HG02973 (cell line): ENCODE data around the gene C19orf44.
"Not testable (repeated sequence)": the region's sequence is repeated elsewhere in the genome, so short reads cannot be mapped to it uniquely, and the experiment has no call there.

Source experiments
- ATAC-seq: cut with Tn5 transposase; IDR thresholded peaks from one replicate; pipeline ENCODE4 v1.9.1; 2021; ENCODE audit warnings: moderate library complexity; ENCODE audit not compliant: unreplicated experiment

C19orf44 gene

DNA sequence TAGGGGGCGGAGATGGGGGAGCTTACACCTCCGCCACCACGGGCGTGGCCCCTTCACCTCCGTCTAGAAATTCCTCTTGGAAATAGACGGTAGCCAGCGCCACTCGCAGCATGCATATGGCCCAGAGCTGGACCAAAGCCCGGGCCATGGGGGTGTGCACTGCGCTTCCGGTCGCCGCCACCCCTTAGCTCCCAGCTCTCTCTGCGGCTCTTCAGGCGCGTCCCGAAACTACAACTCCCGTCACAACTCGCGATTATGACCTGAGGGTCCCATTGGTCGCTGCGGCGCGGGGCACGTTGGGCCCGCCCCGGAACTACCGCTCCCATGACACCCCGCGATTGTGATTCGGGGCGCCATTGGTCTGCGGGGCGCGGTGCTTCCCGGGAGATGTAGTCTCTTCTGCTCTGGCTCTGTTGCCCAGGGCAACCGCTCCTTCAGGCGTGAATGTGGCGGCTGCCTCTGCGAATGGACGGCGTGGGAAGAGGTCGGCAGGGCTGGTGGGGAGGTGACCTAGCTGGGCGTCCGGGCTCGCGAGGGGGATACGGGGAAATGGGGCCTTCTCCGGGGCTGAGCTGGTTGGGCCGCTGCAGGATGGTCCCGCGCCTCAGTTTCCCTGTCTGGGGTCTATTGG lies at the start of gene C19orf44, which contains the start of gene CALR3:
C19orf44 (plus strand) TSS at position 413 of the 631 bp plus-strand sequence. CDS start 4,399 bp downstream, outside the sequence.
CALR3 (minus strand) TSS at position 186 of the 631 bp plus-strand sequence; CDS start at position 148, 38 bp downstream.
- ATAC-seq, result peak; percentile 97

DNA sequence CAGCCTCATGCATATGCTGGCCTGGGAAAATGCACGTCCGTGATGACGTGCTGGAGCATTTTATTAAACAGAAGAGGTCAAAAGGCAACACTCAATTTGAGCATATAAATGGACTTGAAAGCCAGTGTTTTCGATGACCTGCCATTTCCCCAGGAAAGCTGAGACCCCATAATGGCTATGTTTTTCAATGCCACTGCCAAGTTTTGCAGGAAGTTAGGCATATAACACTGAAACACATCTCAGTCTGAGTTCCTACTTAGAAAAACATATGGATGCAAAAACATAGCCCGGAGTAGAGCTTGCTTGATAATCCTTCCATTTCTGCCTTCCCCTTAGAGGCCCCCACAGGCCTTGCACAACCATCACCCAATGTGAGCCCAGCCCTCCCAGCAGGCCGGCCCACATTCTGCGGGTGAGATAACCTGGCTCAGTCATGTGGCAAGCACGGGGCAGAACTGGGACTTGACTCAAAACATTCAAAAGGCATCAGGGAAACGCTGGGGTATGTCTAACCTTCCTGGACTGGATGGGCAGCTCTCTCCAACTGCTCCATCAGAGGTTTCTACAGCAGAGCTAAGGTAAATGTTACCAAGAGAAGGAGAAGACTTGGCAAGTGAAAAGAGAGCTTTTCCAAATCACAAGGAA lies 49.3 kb upstream of the C19orf44 start:
- no peak for ATAC-seq

DNA sequence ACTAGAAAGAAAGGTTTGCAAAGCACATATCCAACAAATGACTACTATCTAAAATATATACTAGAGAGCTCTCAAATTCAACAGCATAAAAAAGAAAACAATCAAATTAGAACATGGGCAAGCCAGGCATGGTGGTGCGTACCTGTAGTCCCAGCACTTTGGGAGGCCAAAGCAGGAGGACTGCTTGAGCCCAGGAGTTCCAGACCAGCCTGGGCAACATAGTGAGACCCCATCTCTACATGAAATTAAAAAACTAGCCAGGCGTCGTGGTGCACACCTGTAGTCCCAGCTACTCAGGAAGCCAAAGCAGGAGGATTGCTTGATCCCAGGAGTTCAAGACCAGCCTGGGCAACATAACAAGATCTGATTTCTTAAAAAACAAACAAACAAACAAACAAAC lies 47.3 kb upstream of the C19orf44 start:
- ATAC-seq, result not testable (repeated sequence)

DNA sequence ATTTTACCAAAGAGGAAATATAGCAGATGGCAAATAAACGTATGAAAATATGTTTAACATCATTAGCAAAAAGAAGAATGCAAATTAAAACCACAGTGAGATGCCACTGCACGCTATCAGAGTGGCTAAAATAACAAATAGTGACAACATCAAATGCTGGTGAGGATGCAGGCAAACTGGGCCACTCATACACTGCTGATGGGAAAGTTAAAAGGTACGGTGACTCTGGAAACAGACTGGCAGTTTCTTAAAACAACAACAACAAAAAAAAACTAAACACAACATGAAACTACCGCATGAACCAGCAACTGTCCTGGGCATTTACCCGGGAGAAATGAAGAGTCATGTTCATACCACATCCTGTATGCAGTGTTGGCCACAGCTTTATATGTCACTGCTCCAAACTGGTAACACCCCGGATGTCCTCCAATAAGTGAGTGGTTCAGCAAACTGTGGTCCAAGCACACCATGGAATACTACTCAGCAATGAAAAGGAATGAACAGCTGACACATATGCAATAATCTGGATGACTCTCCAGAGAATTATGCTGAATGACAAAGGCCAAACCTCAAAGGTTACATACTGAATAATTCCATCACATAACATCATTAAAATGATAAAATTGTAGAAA lies 46.7 kb upstream of the C19orf44 start:
- ATAC-seq, result peak; percentile 39

DNA sequence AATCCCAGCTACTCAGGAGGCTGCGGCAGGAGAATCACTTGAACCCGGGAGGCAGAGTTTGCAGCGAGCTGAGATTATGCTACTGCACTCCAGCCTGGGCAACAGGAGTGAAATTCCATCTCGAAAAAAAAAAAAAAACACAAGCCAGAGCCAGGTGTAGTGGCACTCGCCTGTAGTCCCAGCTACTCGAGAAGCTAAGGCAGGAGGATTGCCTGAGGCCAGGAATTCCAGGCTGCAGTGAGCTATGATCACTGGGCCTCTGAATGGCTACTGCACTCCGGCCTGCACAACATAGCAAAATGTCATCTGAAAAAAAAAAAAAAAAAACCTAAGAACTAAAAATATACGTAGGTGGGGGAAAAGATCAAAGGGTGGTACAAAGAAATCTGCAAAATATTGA lies 43.9 kb upstream of the C19orf44 start:
- ATAC-seq, result no peak

DNA sequence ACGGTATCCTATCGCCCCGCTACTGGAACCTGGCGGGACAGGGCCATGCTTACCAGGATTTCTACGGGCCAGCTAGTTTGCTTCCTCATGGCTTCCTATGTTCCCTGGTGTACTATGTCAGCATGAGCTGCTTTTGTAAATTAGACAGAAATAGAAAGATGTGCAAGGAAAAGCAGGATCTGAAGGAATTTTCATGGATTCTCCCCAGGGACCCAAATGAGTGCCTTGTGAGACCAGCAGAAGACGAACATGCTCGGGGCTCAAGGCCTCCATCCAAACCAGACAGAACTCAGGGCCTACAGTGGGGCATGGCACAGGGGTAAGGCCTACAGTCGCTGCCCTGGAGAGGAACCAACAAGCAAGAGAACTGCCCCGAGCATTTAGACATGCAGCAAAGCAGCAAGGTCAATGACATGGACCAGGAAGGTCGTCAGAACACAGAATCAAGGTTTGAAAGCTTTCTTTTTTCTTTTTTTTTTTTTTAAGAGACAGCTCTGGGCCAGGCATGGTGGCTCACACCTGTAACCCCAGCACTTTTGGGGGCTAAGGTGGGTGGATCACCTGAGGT lies 41.8 kb upstream of the C19orf44 start:
- ATAC-seq, result no peak

DNA sequence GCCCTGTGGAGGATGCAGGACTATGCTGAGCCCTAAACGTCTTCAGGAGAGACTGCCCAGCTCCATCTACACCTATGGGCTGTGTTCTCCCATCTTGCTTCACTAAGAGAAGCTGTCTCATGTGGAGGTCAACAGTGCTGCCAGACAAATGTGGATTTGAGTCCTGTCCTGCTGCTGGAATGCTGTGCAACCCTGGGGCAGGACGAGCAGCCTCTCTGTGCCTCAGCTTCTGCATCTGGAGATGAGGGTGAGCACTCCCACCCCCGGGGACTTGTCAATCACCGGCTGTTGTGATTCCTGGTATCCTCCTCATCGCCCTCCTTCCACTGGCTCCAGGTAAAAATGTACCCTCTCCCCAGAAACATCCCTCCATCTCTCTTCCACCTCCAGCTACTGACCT lies 40.7 kb upstream of the C19orf44 start:
- ATAC-seq, result no peak

DNA sequence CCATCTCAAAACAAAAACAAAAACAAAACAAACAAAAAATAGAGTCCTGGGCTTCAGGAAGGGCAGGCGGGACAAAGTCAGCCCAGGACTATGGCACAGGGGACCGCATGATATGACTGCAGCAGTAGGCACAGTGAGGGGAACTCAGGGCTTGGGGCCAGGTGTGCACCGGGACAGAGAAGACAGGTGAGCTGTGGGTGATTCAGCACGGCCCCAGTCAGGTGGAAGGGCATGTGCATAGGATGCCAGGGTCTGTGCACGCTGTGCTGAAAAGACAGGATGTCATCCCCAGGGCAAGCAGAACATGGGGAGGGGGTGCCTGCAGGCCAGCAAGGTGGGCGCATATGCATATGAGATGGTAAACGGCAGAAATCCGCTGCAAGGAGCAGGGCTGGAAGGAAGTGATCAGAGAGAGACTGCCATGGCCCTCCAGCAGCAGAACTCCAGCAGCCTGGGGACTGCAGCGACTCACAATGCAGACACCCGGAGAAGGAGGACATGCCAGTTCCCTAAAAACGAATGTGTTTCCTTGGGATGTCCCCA lies 39.5 kb upstream of the C19orf44 start:
- ATAC-seq, result no peak

DNA sequence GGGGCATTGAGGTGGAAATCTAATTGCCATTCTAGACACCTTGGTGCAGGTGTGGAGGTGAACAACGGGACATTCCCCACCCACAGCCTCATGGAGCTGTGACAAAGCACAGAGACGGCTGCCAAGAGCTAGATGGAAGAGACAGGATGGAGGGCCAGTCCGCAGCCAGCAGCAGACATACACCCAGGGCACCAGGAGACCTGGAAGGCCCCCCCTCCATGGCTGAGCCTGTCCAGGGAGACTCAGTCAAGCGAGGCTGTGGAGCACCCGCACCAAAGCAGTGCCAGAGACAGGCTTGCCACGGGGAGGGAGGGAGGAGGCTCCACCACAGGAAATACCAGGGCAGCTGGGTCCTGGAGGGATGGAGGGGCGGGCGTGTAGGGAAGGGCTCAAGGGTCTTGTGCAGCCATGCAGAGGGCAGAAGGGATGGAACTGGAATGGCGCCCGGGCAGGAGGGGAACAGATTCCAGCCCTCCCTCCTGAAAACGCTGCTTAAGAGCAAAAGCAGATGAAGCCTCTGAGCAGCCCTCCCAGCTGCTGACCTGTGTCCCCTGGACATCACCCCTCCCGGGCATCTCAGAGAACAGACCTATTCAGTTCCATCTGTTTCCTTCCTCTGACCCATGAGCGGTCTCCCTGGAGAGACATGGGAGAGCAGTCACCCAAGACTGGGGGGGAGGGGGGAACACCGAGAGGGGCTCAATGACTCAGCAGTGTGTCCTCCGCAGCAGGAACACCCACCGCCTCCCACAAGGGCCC lies 38.8 kb upstream of the C19orf44 start:
- no peak for ATAC-seq

DNA sequence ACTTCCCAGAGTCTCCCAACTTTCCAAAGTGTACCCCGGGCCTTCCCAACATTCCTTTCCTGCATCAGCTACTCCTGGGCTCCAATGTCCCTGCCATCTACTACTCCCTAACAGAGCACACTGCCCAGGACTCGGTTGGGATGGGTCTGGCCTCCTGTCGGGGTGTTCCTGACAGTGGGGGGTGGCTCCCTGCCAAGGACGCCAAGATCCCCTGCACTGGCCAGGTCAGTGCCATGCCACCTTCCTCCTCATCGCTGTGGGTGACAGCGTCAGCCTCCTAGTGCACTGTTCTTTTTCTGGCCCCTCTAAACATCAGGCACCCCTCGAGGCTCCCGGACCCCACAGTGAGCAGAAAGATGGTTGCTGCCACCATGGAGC lies 38.3 kb upstream of the C19orf44 start:
- ATAC-seq, result no peak

DNA sequence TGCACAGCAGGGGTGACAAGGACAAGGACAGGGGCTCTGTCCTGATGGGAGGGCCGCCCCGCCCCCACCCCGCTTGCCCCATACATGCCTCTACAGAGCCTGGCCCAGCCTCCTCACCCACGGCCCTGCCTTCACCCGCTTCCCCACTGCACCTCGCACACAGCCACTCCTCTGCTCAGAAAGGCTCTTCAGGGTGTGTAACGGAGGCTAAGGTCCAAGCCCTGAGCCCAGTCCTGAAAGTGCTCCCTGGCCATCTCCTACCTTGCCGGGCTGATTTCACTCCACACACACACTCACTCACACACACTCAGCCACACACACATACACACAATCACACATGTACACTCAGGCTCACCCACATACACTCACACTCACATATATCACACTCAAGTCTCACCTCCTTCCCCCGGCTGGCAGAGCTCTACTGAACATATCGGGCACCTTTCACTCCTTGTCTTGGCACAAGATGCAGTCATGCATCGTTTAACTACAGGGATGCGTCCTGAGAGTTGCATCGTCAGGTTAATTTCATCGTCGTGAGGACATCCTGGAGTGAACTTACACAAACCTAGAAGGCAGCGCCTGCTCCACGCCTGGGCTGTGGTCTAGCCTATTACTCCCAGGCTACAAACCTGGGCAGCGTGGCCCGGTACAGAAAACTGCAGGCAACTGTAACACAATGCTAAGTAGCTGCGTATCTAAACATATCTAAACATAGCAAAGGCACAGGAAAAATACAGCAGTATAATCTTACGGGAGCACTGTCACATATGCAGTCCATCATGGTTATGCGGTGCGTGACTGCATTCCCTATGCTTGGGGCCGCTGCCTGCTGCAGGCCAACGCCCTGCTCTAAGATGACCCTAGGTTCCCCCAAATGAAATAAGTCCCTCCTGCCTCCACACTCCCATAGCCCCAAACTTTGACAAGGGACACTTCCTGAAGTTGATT lies 37.5 kb upstream of the C19orf44 start:
- no peak for ATAC-seq

DNA sequence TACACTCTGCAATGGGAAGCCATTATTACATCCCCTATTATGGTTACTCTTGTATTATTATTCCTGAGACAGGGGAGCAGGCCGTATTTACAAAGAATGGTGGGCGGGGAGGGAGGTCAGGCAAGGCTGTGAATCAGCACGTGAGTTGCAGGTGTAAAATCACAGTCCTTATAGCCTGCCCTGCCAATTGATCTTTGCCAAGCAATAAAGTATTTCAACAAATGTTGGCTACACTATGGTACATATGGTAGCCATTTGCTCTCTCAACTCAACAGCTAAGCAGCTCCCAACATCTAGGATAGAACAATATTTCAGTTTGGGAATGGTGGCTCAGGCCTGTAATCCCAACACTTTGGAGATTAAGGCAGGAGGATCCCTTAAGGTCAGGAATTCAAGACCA lies 36.5 kb upstream of the C19orf44 start:
- ATAC-seq, result no peak

DNA sequence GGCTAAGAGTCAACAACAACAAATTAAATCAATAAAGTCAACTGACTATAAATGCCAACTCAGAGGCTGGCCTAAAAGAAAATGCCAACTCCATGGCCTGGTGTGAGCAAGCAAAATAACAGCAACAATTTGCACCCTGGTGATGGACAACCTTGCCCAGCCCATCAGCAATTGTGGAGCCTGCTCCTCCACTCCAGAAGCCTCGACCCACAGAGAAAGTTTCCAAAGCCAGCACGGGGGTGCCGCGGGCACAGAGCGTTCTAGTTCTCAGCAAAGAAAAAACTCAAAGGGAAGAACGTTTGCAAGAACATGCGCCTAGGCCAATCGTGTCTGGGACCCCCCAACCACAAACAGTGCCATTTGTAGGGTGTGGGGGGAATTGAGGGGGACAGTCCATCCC lies 35.7 kb upstream of the C19orf44 start:
- no peak for ATAC-seq

DNA sequence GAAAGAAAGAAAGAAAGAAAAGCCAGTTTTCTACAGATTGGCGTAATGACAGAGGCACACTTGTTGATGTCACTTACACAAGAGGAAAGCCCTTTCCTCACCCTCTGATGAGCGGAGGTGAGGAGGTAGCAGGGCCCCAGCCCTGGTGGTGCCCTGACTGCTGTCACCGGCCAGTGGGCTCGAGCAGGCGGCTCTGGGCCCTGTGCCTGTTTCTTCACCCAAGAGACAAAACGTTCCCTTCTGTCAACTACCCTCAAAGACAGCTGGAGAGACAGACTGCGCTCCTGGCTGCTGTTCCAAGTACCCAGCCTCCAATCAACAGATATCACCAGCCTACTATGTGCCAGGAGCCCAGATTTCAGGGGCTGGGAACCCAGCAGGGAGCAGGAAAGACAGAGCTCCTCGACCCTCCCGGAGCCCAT lies 34.6 kb upstream of the C19orf44 start:
- no peak for ATAC-seq

DNA sequence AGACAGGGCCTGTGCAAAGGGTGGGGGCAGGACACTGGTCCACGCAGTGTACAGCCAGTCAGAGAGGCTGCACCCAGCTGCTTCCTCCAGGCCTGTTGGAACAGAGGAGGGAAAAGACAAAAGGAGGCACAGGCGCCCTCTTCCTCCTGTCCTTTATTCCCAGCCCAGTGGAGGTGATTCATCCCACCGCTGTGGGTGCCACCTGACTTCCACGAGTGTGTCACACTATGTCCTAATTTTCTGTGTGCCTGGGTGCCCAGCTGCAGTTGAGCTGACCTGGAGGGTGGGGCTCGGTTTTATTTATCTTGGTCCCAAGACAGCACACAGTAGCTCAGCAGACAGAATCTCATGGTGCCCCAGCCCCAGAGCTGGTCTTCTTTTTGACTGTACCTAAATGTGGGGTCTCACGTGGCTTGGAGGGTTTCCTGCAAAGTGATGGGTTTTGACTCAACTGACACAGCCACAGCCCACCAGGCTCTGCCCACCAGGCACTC lies 33.4 kb upstream of the C19orf44 start:
- no peak for ATAC-seq

DNA sequence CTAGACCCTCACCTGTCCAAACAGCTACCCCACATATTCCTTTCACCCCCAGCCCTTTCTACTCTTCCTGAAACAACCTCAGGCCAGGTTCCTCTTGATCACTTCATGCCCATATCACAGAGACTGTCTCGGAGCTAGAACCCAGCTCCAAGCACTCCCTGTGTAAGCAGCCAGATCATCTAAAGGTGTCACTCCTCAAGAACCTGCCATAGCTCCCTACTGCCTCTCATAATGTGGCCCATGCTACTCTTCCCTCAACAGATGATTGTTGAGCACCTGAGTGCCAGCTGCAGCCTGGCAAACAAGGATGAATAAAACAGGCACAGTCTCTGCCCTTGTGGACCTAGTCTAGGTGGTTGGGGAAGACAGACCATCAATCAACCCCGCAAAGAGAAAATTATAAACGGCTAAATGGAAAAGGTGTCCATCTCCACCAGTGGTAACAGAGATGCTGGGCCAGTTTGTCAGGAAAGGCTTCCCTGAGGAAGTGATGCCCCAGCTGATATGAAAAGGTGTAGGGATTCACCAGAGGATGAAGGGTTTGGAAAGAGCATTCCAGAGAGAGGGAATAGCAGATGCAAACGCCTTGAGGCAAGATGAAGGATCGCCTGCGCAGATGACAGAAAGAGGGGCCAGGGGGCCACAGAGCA lies 32.7 kb upstream of the C19orf44 start:
- no peak for ATAC-seq

DNA sequence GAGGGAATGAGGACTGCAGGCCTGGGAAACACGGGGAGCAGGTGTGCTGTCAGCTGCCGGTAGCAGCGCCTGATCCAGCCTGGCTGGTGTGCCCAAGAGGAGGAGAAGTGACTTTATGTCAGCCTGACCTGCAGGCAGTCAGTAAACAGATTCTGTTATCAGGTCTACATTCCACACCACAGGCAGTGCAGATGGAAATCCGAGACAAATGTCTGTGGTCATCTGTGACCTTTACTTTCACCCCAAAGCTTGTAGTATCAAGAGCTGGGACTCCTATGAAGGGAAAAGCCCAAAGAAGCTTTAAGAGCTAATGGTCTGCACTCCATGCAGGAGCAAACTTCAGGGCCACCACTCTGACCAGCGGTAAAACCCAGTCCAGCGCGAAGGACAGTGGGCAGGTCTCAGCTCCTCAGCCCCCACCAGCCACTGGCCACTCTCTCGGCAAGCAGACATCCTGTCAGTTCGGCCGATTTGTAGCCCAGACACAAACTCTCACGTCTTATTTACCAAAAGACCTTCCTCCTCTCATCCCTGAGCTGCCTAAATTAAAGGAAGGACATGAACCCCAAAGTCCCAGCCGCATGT lies 32.1 kb upstream of the C19orf44 start:
- ATAC-seq, result no peak

DNA sequence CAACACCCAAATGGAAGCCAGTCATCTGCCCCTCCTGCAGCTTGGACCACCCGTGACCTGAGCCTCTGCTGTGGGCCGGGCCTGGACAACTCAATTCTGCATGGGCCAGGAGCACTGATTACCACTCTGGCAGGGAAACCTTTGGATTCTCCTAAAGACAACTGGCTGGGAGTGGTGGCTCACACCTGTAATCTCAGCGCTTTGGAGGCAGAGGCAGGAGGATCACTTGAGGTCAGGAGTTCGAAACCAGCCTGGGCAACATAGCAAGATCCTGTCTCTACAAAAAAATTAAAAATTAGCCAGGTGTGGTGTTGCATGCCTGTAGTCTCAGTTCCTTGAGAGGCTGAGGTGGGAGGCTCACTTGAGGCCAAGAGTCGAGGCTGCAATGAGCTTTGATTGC lies 31.0 kb upstream of the C19orf44 start:
- no peak for ATAC-seq
